ENCODE data around the gene ADCY2.

DNA sequence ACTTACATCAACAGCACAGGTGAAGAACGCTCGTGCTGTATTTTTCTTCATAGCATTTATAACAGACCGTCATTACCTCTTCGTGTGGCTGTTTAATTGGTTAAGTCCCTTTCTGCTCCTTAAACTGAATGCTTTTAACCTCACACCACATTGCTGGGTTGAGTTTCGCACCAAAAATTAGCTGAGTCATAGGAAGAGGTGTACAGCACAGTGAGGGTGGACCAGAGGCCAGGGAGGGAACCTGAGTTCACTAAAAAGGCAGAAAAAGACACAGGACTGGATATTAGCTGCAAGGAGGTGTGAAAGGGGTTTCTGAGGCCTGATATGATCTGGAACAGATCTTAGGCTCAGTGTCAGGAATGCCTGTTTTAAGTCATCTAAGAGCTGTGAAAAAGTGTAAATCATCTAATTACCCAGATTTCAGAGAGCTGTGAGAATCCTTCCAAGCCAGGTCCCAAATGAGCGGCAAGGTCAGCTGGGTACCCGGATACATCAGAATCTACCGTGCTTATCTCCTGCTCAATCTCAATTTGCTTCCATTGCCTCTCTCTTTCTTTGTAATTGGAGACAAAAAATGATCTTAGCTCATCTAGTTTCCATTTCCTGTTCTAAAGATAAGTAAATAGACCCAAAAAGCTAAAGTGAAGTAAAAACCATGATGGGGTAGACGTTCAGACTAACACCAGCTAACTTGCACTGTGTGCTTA is 462.1 kb downstream of the ADCY2 start:
- no peak for TF ChIP-seq EP300 (IDR thresholded peaks at IDR 0.05)
- TF ChIP-seq, protein P1, sequence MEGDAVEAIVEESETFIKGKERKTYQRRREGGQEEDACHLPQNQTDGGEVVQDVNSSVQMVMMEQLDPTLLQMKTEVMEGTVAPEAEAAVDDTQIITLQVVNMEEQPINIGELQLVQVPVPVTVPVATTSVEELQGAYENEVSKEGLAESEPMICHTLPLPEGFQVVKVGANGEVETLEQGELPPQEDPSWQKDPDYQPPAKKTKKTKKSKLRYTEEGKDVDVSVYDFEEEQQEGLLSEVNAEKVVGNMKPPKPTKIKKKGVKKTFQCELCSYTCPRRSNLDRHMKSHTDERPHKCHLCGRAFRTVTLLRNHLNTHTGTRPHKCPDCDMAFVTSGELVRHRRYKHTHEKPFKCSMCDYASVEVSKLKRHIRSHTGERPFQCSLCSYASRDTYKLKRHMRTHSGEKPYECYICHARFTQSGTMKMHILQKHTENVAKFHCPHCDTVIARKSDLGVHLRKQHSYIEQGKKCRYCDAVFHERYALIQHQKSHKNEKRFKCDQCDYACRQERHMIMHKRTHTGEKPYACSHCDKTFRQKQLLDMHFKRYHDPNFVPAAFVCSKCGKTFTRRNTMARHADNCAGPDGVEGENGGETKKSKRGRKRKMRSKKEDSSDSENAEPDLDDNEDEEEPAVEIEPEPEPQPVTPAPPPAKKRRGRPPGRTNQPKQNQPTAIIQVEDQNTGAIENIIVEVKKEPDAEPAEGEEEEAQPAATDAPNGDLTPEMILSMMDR (IDR thresholded peaks at IDR 0.05) = no peak
